ENCODE results near the gene RDH16.
A peak's percentile ranks its signal among the peaks of the same experiment; 100 is the strongest.

Gene RDH16, protein sequence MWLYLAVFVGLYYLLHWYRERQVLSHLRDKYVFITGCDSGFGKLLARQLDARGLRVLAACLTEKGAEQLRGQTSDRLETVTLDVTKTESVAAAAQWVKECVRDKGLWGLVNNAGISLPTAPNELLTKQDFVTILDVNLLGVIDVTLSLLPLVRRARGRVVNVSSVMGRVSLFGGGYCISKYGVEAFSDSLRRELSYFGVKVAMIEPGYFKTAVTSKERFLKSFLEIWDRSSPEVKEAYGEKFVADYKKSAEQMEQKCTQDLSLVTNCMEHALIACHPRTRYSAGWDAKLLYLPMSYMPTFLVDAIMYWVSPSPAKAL

GRCh38 chr12:56957229-56958052, at the start of gene RDH16:
Gene RDH16, minus strand, starts transcription at chr12:56957608. Its CDS starts 146 bp downstream, at chr12:56957462.
- TF ChIP-seq CTCF (conservative IDR thresholded peaks at IDR 0.05; ENCODE audit: control insufficient read depth, insufficient read depth, low read depth, low read length) = no peak
- no peak for DNase-seq (ENCODE audit: low read depth)

DNA sequence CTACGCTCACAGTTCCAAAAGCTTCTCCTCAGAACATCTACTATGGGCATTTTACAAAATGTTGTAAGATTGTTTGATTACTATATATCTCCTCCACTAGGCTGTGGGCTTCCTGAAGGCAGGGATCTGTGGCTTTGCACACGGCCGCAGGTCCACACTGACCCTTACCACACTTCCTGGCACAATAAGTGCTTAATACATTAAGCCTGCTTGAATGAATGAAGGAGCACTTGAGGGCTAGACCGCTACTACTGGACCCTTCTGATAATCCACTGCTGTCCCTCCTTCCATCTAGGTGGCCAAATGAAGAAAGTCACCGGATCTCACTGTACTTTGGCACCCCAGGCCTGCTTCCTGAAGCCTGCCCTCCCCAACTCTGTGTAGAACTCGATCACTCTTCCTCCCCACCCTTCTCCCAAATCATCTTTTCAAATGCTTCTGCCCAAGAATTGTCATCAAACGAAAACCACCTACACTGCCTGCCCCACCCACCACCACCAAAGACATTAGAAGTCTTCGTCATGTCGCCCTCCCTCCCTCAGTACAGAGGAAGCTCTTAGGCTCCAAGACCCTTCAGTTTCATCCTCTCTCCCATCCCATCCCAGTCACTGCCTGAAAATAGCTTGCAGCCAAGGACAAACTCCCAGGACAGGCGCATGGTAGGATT, 49.5 kb upstream of the RDH16 start:
- DNase-seq (ENCODE audit: low read depth) = no peak
- H3K4me3 ChIP-seq (ENCODE audit: control insufficient read depth, low read depth, low read length) = peak overlapping the region; percentile 40
- no peak for TF ChIP-seq CTCF (conservative IDR thresholded peaks at IDR 0.05; ENCODE audit: control insufficient read depth, insufficient read depth, low read depth, low read length)

More at GRCh38 chr12:56957229-56958052, at the start of gene RDH16:
- no peak within 1 kb of the TSS for H3K4me3 ChIP-seq (ENCODE audit: control insufficient read depth, low read depth, low read length)

DNA sequence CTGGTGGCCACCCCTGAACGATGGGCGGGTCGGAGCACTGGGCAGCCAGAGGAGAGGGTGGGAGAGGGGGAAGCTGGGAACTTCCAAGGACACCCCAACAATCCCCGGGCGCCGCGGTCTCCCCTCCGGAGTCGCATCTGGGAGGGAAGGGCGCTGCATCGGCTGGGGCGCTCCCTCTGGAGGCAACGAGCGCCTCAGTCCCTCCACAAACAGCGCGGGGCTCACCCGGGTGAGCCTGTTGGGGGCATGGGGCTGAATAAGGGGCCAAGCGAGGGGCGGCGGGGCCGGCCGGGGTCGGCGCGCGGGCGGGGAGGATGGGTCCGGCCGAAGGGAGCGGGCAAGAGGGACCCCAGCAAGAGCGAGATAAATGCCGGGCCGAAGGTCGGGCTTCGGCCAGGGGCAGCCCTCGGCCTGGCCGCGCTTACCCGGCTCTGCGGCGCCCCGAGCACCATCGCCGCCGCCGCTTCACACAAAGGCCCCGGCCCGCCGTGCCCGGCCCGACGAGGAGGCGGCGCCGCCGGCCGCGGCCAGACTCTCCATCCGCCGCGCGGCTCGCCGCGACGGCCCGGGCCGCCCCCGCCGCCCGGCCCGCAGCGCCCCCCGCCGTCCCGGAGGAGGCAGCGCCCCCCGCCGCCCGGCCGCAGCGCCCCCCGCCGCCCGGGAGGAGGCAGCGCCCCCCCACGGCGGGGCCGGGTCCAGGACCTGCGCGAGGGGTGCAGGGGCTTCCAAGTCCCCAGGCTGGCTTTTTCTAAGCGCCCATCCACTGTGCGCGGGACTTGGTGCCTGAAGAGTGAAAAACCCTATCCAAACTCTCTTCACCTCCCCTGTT, 48.8 kb upstream of the RDH16 start, which contains the start of gene ZBTB39:
TSS of gene ZBTB39 (minus strand) at position 567 of the 829 bp plus-strand sequence. CDS start 1,629 bp downstream, outside the sequence.
- peak; percentile 22 for DNase-seq (ENCODE audit: low read depth)
- TF ChIP-seq CTCF (conservative IDR thresholded peaks at IDR 0.05; ENCODE audit: control insufficient read depth, insufficient read depth, low read depth, low read length) = no peak
- peak within 1 kb of the TSS; percentile 78 for H3K4me3 ChIP-seq (ENCODE audit: control insufficient read depth, low read depth, low read length)

DNA sequence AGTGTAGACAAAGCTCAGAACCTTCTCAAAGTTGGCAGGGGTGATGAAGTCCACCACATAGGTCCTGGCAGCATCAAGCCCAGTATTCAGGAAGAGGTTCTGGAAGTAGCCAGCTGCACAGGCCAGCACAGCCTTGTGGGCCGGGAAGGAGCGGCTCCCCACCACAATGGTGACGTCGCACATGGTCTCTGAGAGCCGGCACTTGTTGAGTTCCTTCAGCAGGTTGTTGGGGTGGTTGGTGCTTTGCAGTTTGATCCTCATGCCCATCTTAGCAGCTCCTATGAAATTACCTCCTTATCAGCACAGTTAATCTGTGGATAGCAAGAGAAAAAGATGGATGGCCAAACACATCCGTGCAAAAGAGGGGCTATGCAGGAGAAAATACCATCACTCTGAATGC, 47.2 kb upstream of the RDH16 start:
- no peak for DNase-seq (ENCODE audit: low read depth)
- no peak for TF ChIP-seq CTCF (conservative IDR thresholded peaks at IDR 0.05; ENCODE audit: control insufficient read depth, insufficient read depth, low read depth, low read length)
- H3K4me3 ChIP-seq (ENCODE audit: control insufficient read depth, low read depth, low read length) = no peak overlapping the region

DNA sequence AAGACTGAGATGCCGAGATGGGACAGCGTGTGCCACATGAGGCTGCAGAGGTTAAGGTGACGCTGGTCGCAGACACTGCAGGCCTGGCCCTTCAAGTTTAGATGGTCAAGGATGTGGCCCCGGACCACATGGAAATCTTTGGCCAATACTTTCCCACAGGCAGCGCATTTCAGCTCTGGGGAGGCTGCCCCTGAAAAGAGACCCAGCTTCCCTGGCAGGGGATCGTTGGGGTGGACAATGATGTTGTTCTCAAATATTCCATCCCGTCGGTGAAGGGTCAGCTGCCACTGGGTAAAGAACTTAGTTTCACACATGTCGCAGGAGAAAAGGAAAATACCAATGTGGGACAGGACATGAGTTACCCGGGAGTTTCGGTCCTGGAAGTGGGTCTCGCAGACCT, 46.0 kb upstream of the RDH16 start:
- TF ChIP-seq CTCF (conservative IDR thresholded peaks at IDR 0.05; ENCODE audit: control insufficient read depth, insufficient read depth, low read depth, low read length) = no peak
- no peak for DNase-seq (ENCODE audit: low read depth)
- no peak overlapping the region for H3K4me3 ChIP-seq (ENCODE audit: control insufficient read depth, low read depth, low read length)

GRCh38 chr12:57001448-57001906, 44.1 kb upstream of the RDH16 start:
- peak; percentile 67 for TF ChIP-seq CTCF (conservative IDR thresholded peaks at IDR 0.05; ENCODE audit: control insufficient read depth, insufficient read depth, low read depth, low read length)
- DNase-seq (ENCODE audit: low read depth) = peak; percentile 65
- no peak overlapping the region for H3K4me3 ChIP-seq (ENCODE audit: control insufficient read depth, low read depth, low read length)
